ENCODE measurements around the gene HLTF. TPM values are rescaled to one million over a fixed set of nuclear protein-coding genes. Genes with fewer than 3 reads are reported as not detected.

The HLTF gene, protein sequence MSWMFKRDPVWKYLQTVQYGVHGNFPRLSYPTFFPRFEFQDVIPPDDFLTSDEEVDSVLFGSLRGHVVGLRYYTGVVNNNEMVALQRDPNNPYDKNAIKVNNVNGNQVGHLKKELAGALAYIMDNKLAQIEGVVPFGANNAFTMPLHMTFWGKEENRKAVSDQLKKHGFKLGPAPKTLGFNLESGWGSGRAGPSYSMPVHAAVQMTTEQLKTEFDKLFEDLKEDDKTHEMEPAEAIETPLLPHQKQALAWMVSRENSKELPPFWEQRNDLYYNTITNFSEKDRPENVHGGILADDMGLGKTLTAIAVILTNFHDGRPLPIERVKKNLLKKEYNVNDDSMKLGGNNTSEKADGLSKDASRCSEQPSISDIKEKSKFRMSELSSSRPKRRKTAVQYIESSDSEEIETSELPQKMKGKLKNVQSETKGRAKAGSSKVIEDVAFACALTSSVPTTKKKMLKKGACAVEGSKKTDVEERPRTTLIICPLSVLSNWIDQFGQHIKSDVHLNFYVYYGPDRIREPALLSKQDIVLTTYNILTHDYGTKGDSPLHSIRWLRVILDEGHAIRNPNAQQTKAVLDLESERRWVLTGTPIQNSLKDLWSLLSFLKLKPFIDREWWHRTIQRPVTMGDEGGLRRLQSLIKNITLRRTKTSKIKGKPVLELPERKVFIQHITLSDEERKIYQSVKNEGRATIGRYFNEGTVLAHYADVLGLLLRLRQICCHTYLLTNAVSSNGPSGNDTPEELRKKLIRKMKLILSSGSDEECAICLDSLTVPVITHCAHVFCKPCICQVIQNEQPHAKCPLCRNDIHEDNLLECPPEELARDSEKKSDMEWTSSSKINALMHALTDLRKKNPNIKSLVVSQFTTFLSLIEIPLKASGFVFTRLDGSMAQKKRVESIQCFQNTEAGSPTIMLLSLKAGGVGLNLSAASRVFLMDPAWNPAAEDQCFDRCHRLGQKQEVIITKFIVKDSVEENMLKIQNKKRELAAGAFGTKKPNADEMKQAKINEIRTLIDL
- total RNA-seq: 10 to 100 TPM; 15.0 to 19.0 (median 18.3) TPM
- 27.0 TPM for total RNA-seq (2013)

DNA sequence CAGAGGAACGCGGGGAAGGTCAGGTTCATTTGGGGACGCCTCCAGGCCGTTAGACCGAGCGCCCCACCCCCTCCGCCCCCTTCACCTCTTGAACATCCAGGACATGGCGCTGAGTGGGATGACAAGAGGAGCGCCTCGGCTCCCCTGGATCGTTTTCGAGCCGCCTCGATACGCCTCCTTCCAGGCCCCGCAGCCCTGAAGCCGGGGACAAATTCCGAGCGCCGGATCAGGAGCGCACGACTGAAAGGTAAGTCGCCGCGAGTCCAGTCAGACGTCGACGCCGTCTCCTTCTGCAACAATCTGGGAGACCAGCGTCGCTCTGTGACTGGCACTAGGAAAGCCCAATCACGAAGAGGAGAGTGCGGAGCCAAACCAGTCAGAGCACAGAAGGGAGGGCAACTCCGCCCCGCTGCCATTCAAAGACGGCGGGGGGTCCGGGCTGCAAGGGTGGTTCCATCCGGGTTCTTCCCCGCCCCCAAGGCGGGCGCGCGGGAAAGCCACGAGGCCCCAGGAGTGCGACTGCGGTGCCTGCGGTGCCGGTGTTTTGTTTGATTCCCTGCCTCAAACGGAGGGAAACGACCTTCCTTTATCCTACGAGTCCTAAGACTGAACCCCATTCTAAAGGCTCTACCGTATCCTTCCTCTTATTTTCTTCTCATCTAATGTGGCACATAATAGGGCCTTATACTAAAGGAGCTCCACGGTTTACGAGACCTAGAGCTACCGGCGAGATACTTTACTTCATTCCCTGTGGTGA is at the start of gene HLTF:
HLTF (minus strand) TSS at position 302 of the 757 bp plus-strand sequence; CDS start at position 105, 197 bp downstream.
- Histone ChIP-seq H3K4me1 (ENCODE audit: control insufficient read depth, insufficient read depth, low read length) (peaks cover 18% of the 10 kb centered on the region), H3K27ac (ENCODE audit: low read length) (peak within 1 kb of the TSS; percentile 5), H3K9me3 (ENCODE audit: control insufficient read depth, insufficient read depth, low read length) (no peaks in the 10 kb centered on the region), H3K4me3 (ENCODE audit: low read length) (peak within 1 kb of the TSS; percentile 68), H3K27me3 (ENCODE audit: control insufficient read depth, insufficient read depth, low read length) (no peaks in the 10 kb centered on the region), H3K36me3 (ENCODE audit: control insufficient read depth, insufficient read depth, low read length) (peaks cover 2% of the 10 kb centered on the region)
- no peaks in the 10 kb centered on the region for H3K27me3 Mint-ChIP-seq (ENCODE audit: low read depth in 2 of 2)
- DNase-seq: peak; percentile 85 to 96
- WGBS (ENCODE audit: insufficient coverage): 7% methylated on average over 57 of the region's 57 CpGs
- peak within 1 kb of the TSS; percentile 94 for H3K4me3 Mint-ChIP-seq
- H3K4me1 Mint-ChIP-seq: peaks cover 20 to 23% of the 10 kb centered on the region in 2 donors
- peak within 1 kb of the TSS; percentile 81 to 89 for H3K27ac Mint-ChIP-seq
- intact Hi-C loops (cut with micrococcal nuclease): loop anchor here (1.0 to 5.0 kb wide), 3 partner anchors 43 to 94 kb away; partner anchors contain the start of genes GYG1 and HPS3
- no peaks in the 10 kb centered on the region for H3K36me3 Mint-ChIP-seq
- ATAC-seq: peak; percentile 98 to 99 (median 98)
- TF ChIP-seq, protein P1, sequence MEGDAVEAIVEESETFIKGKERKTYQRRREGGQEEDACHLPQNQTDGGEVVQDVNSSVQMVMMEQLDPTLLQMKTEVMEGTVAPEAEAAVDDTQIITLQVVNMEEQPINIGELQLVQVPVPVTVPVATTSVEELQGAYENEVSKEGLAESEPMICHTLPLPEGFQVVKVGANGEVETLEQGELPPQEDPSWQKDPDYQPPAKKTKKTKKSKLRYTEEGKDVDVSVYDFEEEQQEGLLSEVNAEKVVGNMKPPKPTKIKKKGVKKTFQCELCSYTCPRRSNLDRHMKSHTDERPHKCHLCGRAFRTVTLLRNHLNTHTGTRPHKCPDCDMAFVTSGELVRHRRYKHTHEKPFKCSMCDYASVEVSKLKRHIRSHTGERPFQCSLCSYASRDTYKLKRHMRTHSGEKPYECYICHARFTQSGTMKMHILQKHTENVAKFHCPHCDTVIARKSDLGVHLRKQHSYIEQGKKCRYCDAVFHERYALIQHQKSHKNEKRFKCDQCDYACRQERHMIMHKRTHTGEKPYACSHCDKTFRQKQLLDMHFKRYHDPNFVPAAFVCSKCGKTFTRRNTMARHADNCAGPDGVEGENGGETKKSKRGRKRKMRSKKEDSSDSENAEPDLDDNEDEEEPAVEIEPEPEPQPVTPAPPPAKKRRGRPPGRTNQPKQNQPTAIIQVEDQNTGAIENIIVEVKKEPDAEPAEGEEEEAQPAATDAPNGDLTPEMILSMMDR (IDR thresholded peaks at IDR 0.05): no peak
- H3K9me3 Mint-ChIP-seq: no peaks in the 10 kb centered on the region

DNA sequence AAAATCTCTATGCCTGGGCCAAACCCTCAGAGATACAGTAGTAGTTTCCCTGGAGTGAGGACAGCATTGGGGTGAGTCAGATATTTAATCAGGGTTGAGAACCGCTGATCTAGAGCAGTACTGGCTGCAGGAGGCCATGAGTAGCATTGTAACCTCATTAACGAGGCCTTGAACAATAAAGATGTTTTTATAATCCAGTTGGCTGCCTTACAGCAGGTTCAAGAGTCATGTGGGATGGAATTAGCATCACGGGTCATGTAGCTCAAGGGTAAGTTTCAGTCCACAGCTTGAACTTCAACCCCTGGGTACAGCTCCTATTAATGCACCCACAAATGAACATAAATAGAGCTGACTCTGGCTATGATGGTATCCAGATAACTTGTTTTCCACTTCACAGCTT is 48.2 kb upstream of the HLTF start:
- Mint-ChIP-seq H3K9me3 (no peaks in the 10 kb centered on the region), H3K36me3 (no peaks in the 10 kb centered on the region), H3K4me1 (peaks cover 60 to 66% of the 10 kb centered on the region in 2 donors), H3K27me3 (ENCODE audit: low read depth in 2 of 2) (no peaks in the 10 kb centered on the region), H3K4me3 (no peak overlapping the region), H3K27ac (peak overlapping the region; percentile 24 to 35)
- DNase-seq (no peak), ATAC-seq (no peak)
- Histone ChIP-seq H3K27me3 (ENCODE audit: control insufficient read depth, insufficient read depth, low read length) (no peaks in the 10 kb centered on the region), H3K27ac (ENCODE audit: low read length) (no peak overlapping the region), H3K9me3 (ENCODE audit: control insufficient read depth, insufficient read depth, low read length) (no peaks in the 10 kb centered on the region), H3K4me3 (ENCODE audit: low read length) (no peak overlapping the region), H3K36me3 (ENCODE audit: control insufficient read depth, insufficient read depth, low read length) (no peaks in the 10 kb centered on the region), H3K4me1 (ENCODE audit: control insufficient read depth, insufficient read depth, low read length) (peaks cover 17% of the 10 kb centered on the region)
- WGBS (ENCODE audit: insufficient coverage): 99% methylated on average over 3 of the region's 3 CpGs
- intact Hi-C loops (cut with micrococcal nuclease): no loop called here
- TF ChIP-seq, protein P1 (IDR thresholded peaks at IDR 0.05): no peak

DNA sequence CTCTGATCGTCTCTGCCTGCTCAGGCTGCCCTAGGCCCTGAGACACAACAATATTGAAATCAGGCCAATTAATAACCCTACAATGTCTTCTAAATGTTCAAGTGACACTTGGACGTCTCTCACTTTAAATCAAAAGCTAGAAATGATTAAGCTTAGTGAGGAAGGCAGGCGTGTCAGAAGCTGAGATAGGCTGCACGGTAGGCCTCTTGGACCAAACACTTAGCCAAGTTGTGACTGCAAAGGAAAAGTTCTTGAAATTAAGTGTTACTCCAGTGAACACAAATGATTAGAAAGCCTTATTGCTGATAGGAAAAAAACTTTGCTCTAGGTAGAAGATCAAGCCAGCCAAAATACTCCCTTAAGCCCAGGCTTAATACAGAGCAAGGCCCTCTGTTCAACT is 45.3 kb upstream of the HLTF start:
- no peaks in the 10 kb centered on the region for H3K9me3 Mint-ChIP-seq
- H3K4me1 Mint-ChIP-seq: peaks cover 60 to 65% of the 10 kb centered on the region in 2 donors
- Histone ChIP-seq H3K27me3 (ENCODE audit: control insufficient read depth, insufficient read depth, low read length) (no peaks in the 10 kb centered on the region), H3K9me3 (ENCODE audit: control insufficient read depth, insufficient read depth, low read length) (no peaks in the 10 kb centered on the region), H3K4me3 (ENCODE audit: low read length) (no peak overlapping the region), H3K4me1 (ENCODE audit: control insufficient read depth, insufficient read depth, low read length) (peaks cover 21% of the 10 kb centered on the region), H3K36me3 (ENCODE audit: control insufficient read depth, insufficient read depth, low read length) (no peaks in the 10 kb centered on the region), H3K27ac (ENCODE audit: low read length) (no peak overlapping the region)
- no peaks in the 10 kb centered on the region for H3K27me3 Mint-ChIP-seq (ENCODE audit: low read depth in 2 of 2)
- no peak for ATAC-seq
- DNase-seq: no peak
- TF ChIP-seq, protein P1 (IDR thresholded peaks at IDR 0.05): no peak
- peak overlapping the region; percentile 91 to 96 for H3K27ac Mint-ChIP-seq
- 71% methylated on average over 3 of the region's 4 CpGs for WGBS (ENCODE audit: insufficient coverage)
- peak overlapping the region; percentile 94 for H3K4me3 Mint-ChIP-seq
- intact Hi-C loops (cut with micrococcal nuclease): no loop called here
- H3K36me3 Mint-ChIP-seq: no peaks in the 10 kb centered on the region
